Measurements from ENCODE around the gene LMO3.

The LMO3 gene

DNA sequence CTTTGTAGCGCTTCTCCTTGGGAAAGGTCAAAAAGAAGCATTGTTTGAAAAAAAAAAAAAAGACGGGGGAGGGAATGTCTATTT is at the start of gene LMO3:
Gene LMO3 (minus strand): TSS at position 46 of the 84 bp plus-strand sequence. CDS start 5,302 bp downstream, outside the sequence.
- no peak for DNase-seq

- DNase-seq = no peak
These were observed 30.6 kb upstream of the LMO3 start for GRCh38 chr12:16636435-16637055.

DNA sequence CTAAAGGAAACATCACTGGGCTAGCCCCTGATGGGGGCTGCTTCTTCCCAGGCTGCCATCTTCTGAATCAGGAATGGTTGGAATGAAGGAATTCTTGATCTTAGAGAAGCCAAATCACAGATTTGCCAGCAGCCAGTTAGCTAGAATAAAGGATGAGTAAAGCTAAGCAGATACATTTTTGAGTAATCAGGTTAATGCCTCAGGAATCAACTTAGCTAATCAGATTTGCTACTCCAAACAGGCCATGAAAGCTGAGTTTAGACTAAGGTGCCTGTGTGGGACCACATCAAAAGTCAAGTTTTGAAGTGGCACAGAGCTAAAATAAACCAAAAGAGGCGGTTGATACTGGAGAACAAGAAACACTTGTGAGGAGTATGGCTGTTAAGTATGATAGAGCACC is 28.8 kb upstream of the LMO3 start:
- no peak for DNase-seq

- DNase-seq = no peak
These were observed 21.0 kb upstream of the LMO3 start for GRCh38 chr12:16626991-16627390.

- no peak for DNase-seq
These were observed 16.4 kb upstream of the LMO3 start for GRCh38 chr12:16622338-16622737.

DNA sequence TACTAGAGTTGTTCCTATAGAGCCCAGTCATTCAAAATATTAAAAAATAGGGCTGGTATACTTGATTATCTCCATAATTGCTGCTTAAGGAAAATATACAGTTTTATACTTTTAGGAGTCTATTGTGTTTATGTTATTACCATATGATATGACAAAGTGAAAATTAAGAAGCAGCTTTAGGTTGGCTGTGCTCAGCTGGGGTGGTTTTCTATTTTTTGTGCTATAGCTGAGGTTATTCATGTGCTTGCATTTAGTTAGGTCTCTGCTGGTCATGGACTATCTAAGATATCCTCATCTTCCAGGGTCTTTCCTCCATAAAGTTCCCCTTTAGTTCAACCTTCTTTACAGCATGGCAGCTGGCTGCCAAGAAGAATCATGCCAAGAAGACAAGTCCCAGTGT is 13.6 kb upstream of the LMO3 start:
- no peak for DNase-seq

DNA sequence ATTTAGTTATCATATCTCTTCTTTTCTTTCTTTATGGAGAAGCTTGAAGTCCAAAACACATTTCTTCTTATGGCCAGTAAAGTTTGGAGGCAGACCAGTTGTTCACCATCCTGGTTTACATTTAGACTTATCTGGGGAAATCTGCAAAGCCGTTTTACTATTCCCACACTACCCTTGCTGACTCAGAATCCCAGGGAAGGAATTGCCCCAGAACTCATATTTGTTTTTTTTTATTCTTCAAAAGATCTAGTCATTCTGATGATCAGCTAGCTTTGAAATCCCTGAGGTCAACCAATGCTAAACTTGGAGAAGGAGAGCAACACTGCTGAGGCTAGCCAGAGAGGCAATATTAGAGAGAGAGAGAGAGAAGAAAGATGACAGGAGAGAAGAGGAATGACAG is 12.3 kb upstream of the LMO3 start:
- DNase-seq = no peak

DNA sequence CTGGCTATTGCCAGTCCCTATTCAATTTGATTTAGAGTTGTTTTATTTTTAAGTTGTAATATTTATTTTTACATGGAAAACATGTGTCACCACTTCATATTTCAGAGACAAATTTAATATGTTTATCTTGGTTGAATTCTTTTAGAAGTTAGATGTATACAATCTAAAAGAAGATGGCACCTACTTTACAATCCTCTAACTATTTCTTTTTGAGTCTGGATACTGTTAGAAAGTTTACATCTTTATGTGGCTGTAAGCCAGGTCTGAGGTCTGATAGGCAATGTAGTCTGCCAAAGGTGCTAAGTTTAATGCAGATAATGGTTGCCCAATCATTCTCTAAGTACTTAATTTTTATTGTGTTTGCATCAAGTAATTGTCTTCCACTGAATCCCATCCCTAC is 7.2 kb upstream of the LMO3 start:
- DNase-seq = no peak

DNA sequence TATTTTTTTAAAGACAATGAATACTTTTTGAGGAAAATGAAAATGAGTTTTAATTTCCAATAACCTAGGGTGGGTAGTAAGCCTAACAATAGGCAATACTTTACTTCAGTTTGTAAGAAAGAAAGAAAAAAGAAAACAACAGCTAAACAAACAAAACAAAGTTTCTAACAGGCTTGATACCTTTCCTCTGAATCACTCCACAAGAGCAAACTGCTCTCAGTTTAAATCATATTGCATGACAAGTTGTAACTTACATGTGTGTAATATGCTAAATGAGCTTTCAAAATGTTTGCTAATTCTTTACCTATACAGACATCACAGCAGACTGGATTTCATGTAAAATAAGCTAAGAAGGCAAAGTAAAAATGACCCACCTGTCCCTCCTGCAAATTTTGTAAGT is 6.7 kb upstream of the LMO3 start:
- no peak for DNase-seq

DNA sequence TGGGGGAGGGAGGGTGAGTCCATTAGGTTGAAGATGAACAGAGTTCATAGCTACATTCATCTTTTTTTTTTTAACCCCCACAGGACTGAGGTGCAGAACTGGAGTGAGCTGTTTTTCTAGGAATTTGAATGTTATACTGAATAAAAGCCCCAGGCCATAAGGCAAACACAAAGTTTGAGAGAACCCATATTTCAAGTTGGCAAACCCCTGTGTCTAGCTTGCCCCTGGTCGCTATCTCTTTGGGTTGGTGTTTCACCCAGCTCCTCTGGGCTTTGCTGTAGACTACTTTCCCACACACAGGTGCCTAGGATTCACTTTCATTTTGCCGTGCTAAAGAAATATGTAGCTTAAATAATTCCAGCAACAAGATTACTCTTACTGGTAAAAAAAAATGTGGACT is 5.2 kb upstream of the LMO3 start:
- no peak for DNase-seq

DNA sequence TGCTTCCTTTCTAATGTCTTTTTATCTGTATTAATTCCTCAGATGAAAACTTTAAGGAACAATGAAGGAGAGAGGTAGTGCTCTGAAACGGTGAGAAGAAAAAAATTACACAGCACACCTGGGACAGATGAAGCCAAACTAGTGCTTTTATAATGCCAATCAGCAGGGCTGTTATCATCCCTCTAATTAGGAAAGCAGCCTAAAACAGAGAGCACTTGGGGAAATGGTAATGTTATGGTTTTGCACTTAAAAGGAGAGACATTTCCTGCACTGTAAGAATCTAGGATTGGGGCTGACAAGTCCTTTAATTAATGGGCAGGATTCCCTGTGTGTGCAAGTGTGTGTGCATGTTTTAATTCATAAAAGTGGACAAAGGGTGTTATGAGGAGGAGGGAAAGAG is 4.8 kb upstream of the LMO3 start:
- no peak for DNase-seq

DNA sequence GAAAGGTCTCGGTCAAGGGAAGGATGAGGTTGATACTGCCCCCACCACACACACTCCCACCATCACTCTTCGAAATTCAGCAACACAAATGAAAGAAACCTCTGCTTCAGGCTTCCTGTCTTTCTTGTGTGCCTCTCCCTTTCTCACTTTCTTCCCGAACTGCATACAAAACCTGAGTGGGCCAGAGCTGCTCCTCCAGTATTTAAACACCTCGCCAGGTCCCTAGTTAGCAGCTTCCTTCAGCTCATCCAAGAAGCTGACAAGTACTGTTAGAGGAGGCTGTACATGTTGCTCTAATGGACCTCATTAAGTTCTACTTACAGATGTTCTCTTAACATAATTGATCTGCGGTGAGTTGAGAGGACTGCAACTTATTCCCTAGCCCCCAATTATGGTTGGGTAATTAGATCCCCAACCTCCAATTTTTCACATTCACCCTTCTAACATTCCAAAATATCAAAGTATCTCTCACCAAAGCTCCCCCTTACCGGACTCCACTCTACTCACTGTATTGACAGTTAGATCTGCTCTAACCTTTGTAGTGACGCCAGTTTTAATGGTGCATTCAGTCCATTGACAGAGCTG is 4.1 kb upstream of the LMO3 start:
- no peak for DNase-seq

DNA sequence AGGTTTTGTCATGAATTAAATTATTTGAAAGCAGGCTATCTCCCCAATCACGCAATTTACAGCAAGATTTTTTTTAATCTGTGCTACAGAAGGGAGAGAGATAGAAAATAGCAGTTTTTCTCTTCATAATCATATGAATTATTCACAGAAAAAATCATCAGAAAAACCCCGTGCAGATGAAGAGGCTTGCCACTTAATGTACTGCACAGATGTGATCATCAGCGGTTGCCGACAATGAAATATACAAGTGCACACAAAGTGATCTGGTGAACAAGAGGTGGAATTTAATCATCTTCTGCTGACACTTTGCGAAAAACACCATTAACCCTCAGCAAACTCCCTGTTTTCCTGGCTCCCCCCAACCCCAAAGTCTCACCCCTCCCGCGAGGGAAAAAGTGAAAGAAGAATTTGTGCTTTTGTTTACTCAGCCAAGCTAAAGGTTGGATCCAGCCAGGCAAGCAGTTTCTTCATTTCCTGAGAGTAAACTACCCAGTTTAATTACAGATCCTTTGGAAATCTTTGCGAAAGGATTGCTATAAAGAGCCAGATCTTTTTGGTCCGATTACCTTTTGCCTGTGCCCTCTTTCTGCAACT is 3.1 kb upstream of the LMO3 start:
- DNase-seq = no peak

GRCh38 chr12:16607906-16608775 is 2.2 kb upstream of the LMO3 start:
- no peak for DNase-seq

GRCh38 chr12:16606991-16607390 is 1.0 kb upstream of the LMO3 start:
- no peak for DNase-seq

DNA sequence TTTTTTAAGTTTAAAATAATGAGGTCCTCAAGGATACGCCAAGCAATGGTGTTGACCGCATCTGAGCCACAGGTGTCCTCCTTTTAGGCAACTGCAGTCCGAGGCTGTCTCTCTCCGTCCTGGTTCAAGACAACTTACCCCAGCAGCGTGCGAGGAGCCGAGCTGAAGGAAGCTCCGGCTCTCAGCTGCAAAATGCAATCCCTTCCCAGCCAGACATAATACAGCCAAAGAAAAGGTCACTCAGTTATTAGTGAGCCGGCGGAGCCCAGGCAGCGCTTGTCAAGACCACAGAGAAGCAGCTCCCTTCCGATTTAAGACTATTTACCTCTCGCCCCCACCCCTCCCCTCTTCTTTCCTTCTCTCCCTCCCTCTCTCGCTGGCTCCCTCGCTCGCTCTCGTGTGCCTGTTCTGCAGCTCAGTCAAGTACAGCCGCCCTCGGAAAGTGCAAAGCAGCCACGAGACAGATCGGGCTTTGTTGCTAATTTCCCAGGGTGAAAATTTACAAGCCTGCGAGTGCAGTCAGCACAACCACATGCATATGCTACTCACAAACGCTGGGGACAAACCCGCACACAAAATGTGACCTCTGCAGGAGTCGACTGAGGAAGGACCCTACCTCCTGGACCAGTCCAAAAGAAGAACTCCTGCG is 363 bp upstream of the LMO3 start:
- no peak for DNase-seq

- DNase-seq = no peak
These were observed 283 bp downstream of the LMO3 start for GRCh38 chr12:16605642-16606116.

- DNase-seq = no peak
These were observed 1.2 kb downstream of the LMO3 start for GRCh38 chr12:16604596-16605252.

GRCh38 chr12:16603916-16604575 is 1.9 kb downstream of the LMO3 start:
- DNase-seq = no peak

GRCh38 chr12:16603260-16603915 is 2.6 kb downstream of the LMO3 start:
- no peak for DNase-seq

GRCh38 chr12:16602412-16602811 is 3.5 kb downstream of the LMO3 start:
- no peak for DNase-seq

GRCh38 chr12:16600525-16600924 is 5.4 kb downstream of the LMO3 start:
- DNase-seq = no peak
